Measurements from ENCODE around the gene ZC3H14.

- TF ChIP-seq FOXK2 (IDR thresholded peaks at IDR 0.05) (no peak), TARDBP (IDR thresholded peaks at IDR 0.05) (no peak), SP1 (IDR thresholded peaks at IDR 0.05) (no peak), ELF4 (IDR thresholded peaks at IDR 0.05) (no peak), ZNF384 (IDR thresholded peaks at IDR 0.05) (no peak), FOXA1 (IDR thresholded peaks at IDR 0.05) (no peak), SUZ12 (IDR thresholded peaks at IDR 0.05) (no peak), FOXM1 (IDR thresholded peaks at IDR 0.05; ENCODE audit: borderline replicate concordance) (no peak), PKNOX1 (IDR thresholded peaks at IDR 0.05) (no peak), NFRKB (IDR thresholded peaks at IDR 0.05) (no peak)
Observed at GRCh38 chr14:88607829-88608228, 45.0 kb downstream of the ZC3H14 start.
